ENCODE data around the gene LCP2. TPM values are rescaled to one million over a fixed set of nuclear protein-coding genes. Genes with fewer than 3 reads are reported as not detected.

The LCP2 gene
- total and polyA plus RNA-seq, 8 donors, result 1.9 to 22.0 (median 2.9) TPM

DNA sequence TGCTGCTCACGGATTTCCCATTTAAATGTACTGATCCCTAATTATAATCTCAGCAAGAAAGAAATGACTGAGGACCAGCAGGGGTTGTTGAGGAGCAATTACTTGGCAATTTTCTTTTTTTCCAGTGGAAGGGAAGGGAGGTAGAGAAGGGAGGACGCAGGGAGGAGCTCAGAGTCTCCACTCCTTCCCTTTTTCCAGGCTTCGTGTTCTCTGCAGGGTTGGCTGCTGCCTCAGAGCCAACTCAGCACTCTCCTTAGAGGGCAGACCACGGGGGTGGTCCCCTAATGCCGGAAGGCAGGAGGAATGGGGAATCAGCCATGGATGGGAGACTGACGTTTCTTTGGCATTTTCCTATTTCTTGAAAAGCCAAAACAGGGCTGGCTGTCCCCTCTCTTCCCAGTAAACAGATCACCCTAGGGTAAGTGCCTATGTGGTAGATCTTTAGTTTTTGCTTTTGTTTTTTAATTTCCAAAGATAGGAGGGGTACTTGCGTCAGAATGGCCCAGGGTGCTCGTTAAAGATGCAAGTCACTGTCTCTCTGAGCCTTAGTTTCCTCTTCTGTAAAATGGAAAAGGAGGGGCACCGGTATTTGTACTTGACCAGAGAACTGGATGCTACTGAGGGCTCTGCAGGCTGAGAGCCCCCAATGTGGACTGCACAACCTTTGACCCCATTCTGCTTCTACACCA is 39.6 kb upstream of the LCP2 start:
- TF ChIP-seq, protein P1, sequence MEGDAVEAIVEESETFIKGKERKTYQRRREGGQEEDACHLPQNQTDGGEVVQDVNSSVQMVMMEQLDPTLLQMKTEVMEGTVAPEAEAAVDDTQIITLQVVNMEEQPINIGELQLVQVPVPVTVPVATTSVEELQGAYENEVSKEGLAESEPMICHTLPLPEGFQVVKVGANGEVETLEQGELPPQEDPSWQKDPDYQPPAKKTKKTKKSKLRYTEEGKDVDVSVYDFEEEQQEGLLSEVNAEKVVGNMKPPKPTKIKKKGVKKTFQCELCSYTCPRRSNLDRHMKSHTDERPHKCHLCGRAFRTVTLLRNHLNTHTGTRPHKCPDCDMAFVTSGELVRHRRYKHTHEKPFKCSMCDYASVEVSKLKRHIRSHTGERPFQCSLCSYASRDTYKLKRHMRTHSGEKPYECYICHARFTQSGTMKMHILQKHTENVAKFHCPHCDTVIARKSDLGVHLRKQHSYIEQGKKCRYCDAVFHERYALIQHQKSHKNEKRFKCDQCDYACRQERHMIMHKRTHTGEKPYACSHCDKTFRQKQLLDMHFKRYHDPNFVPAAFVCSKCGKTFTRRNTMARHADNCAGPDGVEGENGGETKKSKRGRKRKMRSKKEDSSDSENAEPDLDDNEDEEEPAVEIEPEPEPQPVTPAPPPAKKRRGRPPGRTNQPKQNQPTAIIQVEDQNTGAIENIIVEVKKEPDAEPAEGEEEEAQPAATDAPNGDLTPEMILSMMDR (IDR thresholded peaks at IDR 0.05), result no peak
- 53 to 62% methylated on average over 9 of the region's 9 CpGs for WGBS, 2 donors
- Histone ChIP-seq H3K4me3 (no peak overlapping the region), H3K36me3 (no peaks in the 10 kb centered on the region), H3K27me3 (peaks cover 0 to 4% (median 0%) of the 10 kb centered on the region in 4 donors), H3K27ac (no peak overlapping the region), H3K9me3 (no peaks in the 10 kb centered on the region), H3K4me1 (no peaks in the 10 kb centered on the region)
- ATAC-seq (peak in 1 of 4 donors; percentile 40), FAIRE-seq (no peak), DNase-seq (no peak)
- intact Hi-C loops (cut with DNase I), result no loop called here

DNA sequence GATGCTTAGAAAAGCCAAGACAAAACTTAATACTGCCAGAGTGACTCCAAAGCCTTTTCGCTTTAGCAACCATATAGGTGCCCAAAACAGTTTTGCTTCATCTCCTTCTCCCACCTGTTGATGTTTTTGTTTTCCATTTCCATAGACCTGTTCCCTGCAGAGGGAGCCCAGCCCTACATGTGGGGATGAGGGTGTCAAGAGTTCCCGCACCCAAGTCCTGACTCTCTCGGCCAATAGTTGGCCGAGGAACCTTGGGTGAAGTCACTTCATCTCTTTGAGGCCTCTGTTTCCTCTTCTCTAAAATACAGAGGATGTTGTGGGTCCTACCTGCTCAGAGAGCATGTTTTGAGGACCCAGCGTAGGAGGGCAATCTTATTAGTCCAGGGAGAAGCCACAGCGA is 38.5 kb upstream of the LCP2 start:
- Histone ChIP-seq H3K4me3 (no peak overlapping the region), H3K36me3 (no peaks in the 10 kb centered on the region), H3K27me3 (peaks cover 0 to 4% (median 0%) of the 10 kb centered on the region in 4 donors), H3K9me3 (no peaks in the 10 kb centered on the region), H3K27ac (no peak overlapping the region), H3K4me1 (no peaks in the 10 kb centered on the region)
- FAIRE-seq (no peak), ATAC-seq (no peak), DNase-seq (no peak)
- intact Hi-C loops (cut with DNase I), result no loop called here
- WGBS, 2 donors, result 78 to 89% methylated on average over 6 of the region's 6 CpGs
- TF ChIP-seq, protein P1 (IDR thresholded peaks at IDR 0.05), result no peak

DNA sequence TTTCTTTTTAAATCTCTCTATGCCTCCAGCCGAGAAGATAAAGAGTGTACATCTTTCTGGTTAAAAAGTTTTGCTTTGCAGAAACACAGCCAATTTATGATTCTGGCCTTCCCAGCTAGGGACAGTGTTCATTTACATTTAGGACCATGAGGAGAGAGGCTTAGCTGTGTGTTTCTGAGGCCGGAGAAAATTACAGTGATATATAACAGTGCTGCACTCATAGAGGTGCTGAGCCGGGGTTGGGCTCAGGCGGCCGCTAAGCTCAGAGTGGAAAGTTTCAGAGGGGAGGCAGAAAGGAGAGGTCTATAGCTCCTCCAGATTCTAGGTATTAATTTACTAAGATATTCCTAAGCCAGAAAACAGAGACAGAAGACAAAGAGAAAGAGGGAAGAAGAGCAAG is 37.0 kb upstream of the LCP2 start:
- H3K27ac ChIP-seq, result no peak overlapping the region
- WGBS, 2 donors, result 49 to 58% methylated on average over 5 of the region's 5 CpGs
- intact Hi-C loops (cut with DNase I), result no loop called here
- H3K27me3 ChIP-seq, result peaks cover 0 to 4% (median 0%) of the 10 kb centered on the region in 4 donors
- FAIRE-seq (no peak), ATAC-seq (no peak), DNase-seq (no peak)
- H3K4me1 ChIP-seq, result no peaks in the 10 kb centered on the region
- TF ChIP-seq, protein P1 (IDR thresholded peaks at IDR 0.05), result no peak
- H3K36me3 ChIP-seq, result no peaks in the 10 kb centered on the region
- H3K9me3 ChIP-seq, result no peaks in the 10 kb centered on the region
- no peak overlapping the region for H3K4me3 ChIP-seq

DNA sequence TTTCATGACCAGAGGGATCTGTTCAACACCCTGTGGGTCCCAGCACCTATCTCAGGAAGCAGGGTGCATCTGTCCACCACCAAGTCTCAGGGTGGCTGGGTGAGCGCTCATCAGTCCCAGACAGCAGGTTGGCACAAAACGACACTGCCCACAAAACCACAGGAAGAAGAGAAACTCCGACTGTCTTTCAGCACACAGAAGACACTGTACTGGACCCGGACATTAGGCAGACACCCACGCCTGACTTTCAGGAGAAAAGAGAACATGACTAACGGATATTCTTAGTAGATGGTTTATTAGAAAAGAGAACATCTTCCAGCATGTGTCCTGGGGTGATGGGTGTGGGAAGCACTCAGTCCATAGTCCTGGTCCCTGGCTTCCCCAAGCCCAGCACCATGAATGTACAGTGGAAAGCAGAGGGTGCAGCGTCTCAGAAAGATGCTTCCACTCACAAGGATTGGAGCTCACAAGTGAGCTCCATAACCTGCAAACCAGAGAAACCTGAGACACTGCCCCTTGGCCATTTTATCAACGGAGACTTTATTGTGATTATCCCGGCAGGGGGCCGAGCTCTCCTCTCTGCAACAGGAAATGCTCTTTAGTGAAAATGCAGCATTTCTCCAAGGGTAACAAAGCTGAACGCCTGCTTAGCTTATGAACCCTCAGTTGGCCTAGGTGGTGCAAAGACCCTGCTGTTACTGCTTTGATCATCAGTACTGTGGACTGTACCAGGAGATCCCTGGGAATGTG is 35.8 kb upstream of the LCP2 start:
- Histone ChIP-seq H3K27me3 (peaks cover 0 to 4% (median 0%) of the 10 kb centered on the region in 4 donors), H3K4me3 (no peak overlapping the region), H3K27ac (no peak overlapping the region), H3K9me3 (no peaks in the 10 kb centered on the region), H3K4me1 (no peaks in the 10 kb centered on the region), H3K36me3 (no peaks in the 10 kb centered on the region)
- TF ChIP-seq, protein P1 (IDR thresholded peaks at IDR 0.05), result no peak
- DNase-seq (peak in 1 of 6 donors; percentile 40), ATAC-seq (peak in 2 of 4 donors; percentile 36 to 54), FAIRE-seq (no peak)
- WGBS, 2 donors, result 41 to 48% methylated on average over 11 of the region's 11 CpGs
- intact Hi-C loops (cut with DNase I), result no loop called here

DNA sequence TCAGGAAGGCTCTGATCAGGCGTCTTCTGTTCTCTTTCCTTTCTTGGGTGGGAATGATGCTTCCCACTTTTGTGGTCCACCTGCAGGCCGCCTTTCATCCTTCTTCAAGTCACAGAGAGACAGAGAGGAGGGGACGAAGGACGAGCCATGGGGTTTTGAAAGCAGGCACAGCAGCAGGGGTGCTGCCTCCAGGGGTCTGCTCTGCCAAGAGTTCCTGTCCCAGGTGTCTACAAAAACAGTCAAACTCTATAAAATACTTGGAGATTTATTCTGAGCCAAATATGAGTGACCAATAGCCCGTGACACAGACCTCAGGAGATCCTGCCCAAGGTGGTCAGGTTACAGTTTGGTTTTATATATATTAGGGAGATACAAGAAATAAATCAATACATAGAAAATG is 34.5 kb upstream of the LCP2 start:
- 65 to 67% methylated on average over 5 of the region's 5 CpGs for WGBS, 2 donors
- H3K4me1 ChIP-seq, result no peaks in the 10 kb centered on the region
- DNase-seq (no peak), ATAC-seq (no peak), FAIRE-seq (no peak)
- H3K9me3 ChIP-seq, result no peaks in the 10 kb centered on the region
- H3K36me3 ChIP-seq, result no peaks in the 10 kb centered on the region
- TF ChIP-seq, protein P1 (IDR thresholded peaks at IDR 0.05), result no peak
- no peak overlapping the region for H3K27ac ChIP-seq
- no peaks in the 10 kb centered on the region for H3K27me3 ChIP-seq
- no peak overlapping the region for H3K4me3 ChIP-seq
- intact Hi-C loops (cut with DNase I), result no loop called here
